Glutamatergic neuron (in vitro differentiated cells): Measurements from ENCODE around the gene SLC22A4. TPM values are rescaled to one million over a fixed set of nuclear protein-coding genes. Genes with fewer than 3 reads are reported as not detected.

Source experiments
- microRNA-seq: library from miRNA; unstranded; fragments of <30 nt; microRNA quantifications from one replicate; pipeline ENCODE4, GENCODE V29; 2020; ENCODE audit not compliant: unreplicated experiment
- total RNA-seq: library from RNA; stranded (reverse); fragmentation: NEBNext Ultra II Directional; extraction: Animal tissue kit (Norgen Biotek cat#: 25700); gene quantifications from one replicate; pipeline ENCODE4 v1.2.1, GENCODE V29; 2021; ENCODE audit not compliant: unreplicated experiment

Gene SLC22A4
- total RNA-seq, 1 donor from 2014 or later: 0.37 TPM

Small RNAs within 50 kb of the gene (microRNA-seq; reads per million reads assigned to microRNA genes)
- not detected for gene MIR3936

Other genes with a start within 250 kb of the SLC22A4 start
- gene IL3, start 233.7 kb upstream of the SLC22A4 start, total RNA-seq: not detected
- not detected for gene CSF2, start 220.6 kb upstream of the SLC22A4 start, total RNA-seq
- 26.6 TPM for gene P4HA2, start 66.5 kb upstream of the SLC22A4 start, total RNA-seq
- 81.6 TPM for gene PDLIM4, start 36.7 kb upstream of the SLC22A4 start, total RNA-seq
- 0.81 TPM for gene SLC22A5, start 75.3 kb downstream of the SLC22A4 start, total RNA-seq
- 2.8 TPM for gene IRF1, start 196.4 kb downstream of the SLC22A4 start, total RNA-seq
- gene IL5, start 249.1 kb downstream of the SLC22A4 start, total RNA-seq: not detected